Activated B cell treated with CpG ODN at 0.5 μM for 24 hours (primary cell): ENCODE measurements around the gene MCC. TPM values are rescaled to one million over a fixed set of nuclear protein-coding genes. Genes with fewer than 3 reads are reported as not detected.

Experiments
- ATAC-seq: fragments of 200-7000 bp; cut with Tn5 transposase; one replicate; pipeline ENCODE4 v1.10.0; 2021; ENCODE audit warnings: low read depth, mild to moderate bottlenecking, moderate library complexity
- CTCF ChIA-PET: fragments of 350-600 bp; sonication (Branson Sonifier 250); formaldehyde crosslinking; loops from one replicate; lab custom pipeline; 2021; ENCODE audit warnings: antibody characterized with exemption; lab: Charles Lee
- POLR2A ChIA-PET: fragments of 350-600 bp; sonication (Branson Sonifier 250); formaldehyde crosslinking; loops from one replicate; lab custom pipeline; 2021; ENCODE audit warnings: antibody characterized with exemption; lab: Charles Lee
- DNase-seq: peaks from one replicate; pipeline ENCODE4 v3.0.0; 2022
- H3K27ac Mint-ChIP-seq: one replicate; pipeline ENCODE4 v1.8.0; 2020; ENCODE audit warnings: mixed read lengths
- H3K27me3 Mint-ChIP-seq: one replicate; pipeline ENCODE4 v1.8.0; 2021; ENCODE audit warnings: mixed read lengths
- H3K36me3 Mint-ChIP-seq: one replicate; pipeline ENCODE4 v1.8.0; 2021; ENCODE audit warnings: low read depth, mixed read lengths
- H3K4me1 Mint-ChIP-seq: one replicate; pipeline ENCODE4 v1.8.0; 2021; ENCODE audit warnings: mixed read lengths
- H3K4me3 Mint-ChIP-seq: one replicate; pipeline ENCODE4 v1.8.0; 2020; ENCODE audit warnings: mild to moderate bottlenecking, mixed read lengths
- H3K9me3 Mint-ChIP-seq: one replicate; pipeline ENCODE4 v1.8.0; 2020; ENCODE audit warnings: mixed read lengths
- CTCF ChIP-seq: fragments of 200-600 bp; IDR thresholded peaks from one replicate; pipeline ENCODE4 v1.8.0; 2022; ENCODE audit warnings: antibody characterized with exemption, mild to moderate bottlenecking
- intact Hi-C: fragments of 100-400 bp; cut with micrococcal nuclease; formaldehyde crosslinking; loops from one replicate; pipeline ENCODE4 v1.15.1; 2024
- total RNA-seq: library from RNA; stranded (reverse); gene quantifications from 2 replicates; pipeline ENCODE4 v1.2.3, GENCODE V29; 2022

Gene MCC
- total RNA-seq, 1 donor from 2014 or later: 0.22 TPM

GRCh38 chr5:113344973-113345940 lies 143.0 kb downstream of the MCC start:
- no peaks in the 10 kb centered on the region for H3K4me1 Mint-ChIP-seq
- ChIA-PET CTCF (no interaction called here), POLR2A (no interaction called here)
- no peak overlapping the region for H3K4me3 Mint-ChIP-seq
- H3K9me3 Mint-ChIP-seq: no peaks in the 10 kb centered on the region
- ATAC-seq (no peak), DNase-seq (no peak)
- H3K27ac Mint-ChIP-seq: no peak overlapping the region
- no peaks in the 10 kb centered on the region for H3K36me3 Mint-ChIP-seq
- peaks cover 35% of the 10 kb centered on the region for H3K27me3 Mint-ChIP-seq
- TF ChIP-seq CTCF: no peak
- intact Hi-C loops: no loop called here

- no peaks in the 10 kb centered on the region for H3K36me3 Mint-ChIP-seq
- no peak overlapping the region for H3K4me3 Mint-ChIP-seq
- ChIA-PET CTCF (no interaction called here), POLR2A (no interaction called here)
- H3K27me3 Mint-ChIP-seq: peaks cover 33% of the 10 kb centered on the region
- ATAC-seq (no peak), DNase-seq (no peak)
- no peak for TF ChIP-seq CTCF
- H3K4me1 Mint-ChIP-seq: no peaks in the 10 kb centered on the region
- intact Hi-C loops: no loop called here
- no peak overlapping the region for H3K27ac Mint-ChIP-seq
- no peaks in the 10 kb centered on the region for H3K9me3 Mint-ChIP-seq
Observed at GRCh38 chr5:113343343-113343742, 144.9 kb downstream of the MCC start.

- POLR2A ChIA-PET: no interaction called here
Observed at GRCh38 chr5:113340537-113340936, 147.7 kb downstream of the MCC start.

GRCh38 chr5:113338628-113339027 lies 149.6 kb downstream of the MCC start:
- intact Hi-C loops: no loop called here
- ATAC-seq (no peak), DNase-seq (no peak)
- Mint-ChIP-seq H3K9me3 (no peaks in the 10 kb centered on the region), H3K4me3 (no peak overlapping the region), H3K27ac (no peak overlapping the region), H3K4me1 (no peaks in the 10 kb centered on the region), H3K27me3 (peaks cover 24% of the 10 kb centered on the region), H3K36me3 (no peaks in the 10 kb centered on the region)
- ChIA-PET POLR2A (no interaction called here), CTCF (no interaction called here)
- TF ChIP-seq CTCF: no peak

More at GRCh38 chr5:113340537-113340936, 147.7 kb downstream of the MCC start:
- no peaks in the 10 kb centered on the region for H3K36me3 Mint-ChIP-seq
- H3K27me3 Mint-ChIP-seq: peaks cover 33% of the 10 kb centered on the region
- DNase-seq (no peak), ATAC-seq (no peak)
- intact Hi-C loops: no loop called here
- H3K4me3 Mint-ChIP-seq: no peak overlapping the region
- CTCF ChIA-PET: no interaction called here
- H3K9me3 Mint-ChIP-seq: no peaks in the 10 kb centered on the region
- H3K27ac Mint-ChIP-seq: no peak overlapping the region
- no peaks in the 10 kb centered on the region for H3K4me1 Mint-ChIP-seq
- TF ChIP-seq CTCF: no peak

GRCh38 chr5:113337515-113338415 lies 150.5 kb downstream of the MCC start:
- ATAC-seq (no peak), DNase-seq (no peak)
- no peak for TF ChIP-seq CTCF
- Mint-ChIP-seq H3K9me3 (no peaks in the 10 kb centered on the region), H3K4me3 (no peak overlapping the region), H3K27ac (no peak overlapping the region), H3K27me3 (peaks cover 24% of the 10 kb centered on the region), H3K36me3 (no peaks in the 10 kb centered on the region), H3K4me1 (no peaks in the 10 kb centered on the region)
- intact Hi-C loops: no loop called here
- ChIA-PET POLR2A (no interaction called here), CTCF (no interaction called here)
